Measurements from ENCODE around the gene ARVCF.
A peak's percentile ranks its signal among the peaks of the same experiment; 100 is the strongest.

ARVCF gene

GRCh38 chr22:19984851-19985811 lies 31.5 kb downstream of the ARVCF start:
- DNase-seq: no peak

GRCh38 chr22:19984201-19984753 lies 32.3 kb downstream of the ARVCF start:
- DNase-seq: peak; percentile 55

- no peak for DNase-seq
These were observed 32.9 kb downstream of the ARVCF start for GRCh38 chr22:19983741-19984140.

GRCh38 chr22:19982991-19983578 lies 33.5 kb downstream of the ARVCF start:
- no peak for DNase-seq

- no peak for DNase-seq
These were observed 34.4 kb downstream of the ARVCF start for GRCh38 chr22:19981961-19982920.

GRCh38 chr22:19981171-19981960 lies 35.3 kb downstream of the ARVCF start:
- DNase-seq: no peak

- no peak for DNase-seq
These were observed 35.9 kb downstream of the ARVCF start for GRCh38 chr22:19980766-19981165.

- DNase-seq: no peak
These were observed 36.7 kb downstream of the ARVCF start for GRCh38 chr22:19979712-19980493.

- no peak for DNase-seq
These were observed 37.9 kb downstream of the ARVCF start for GRCh38 chr22:19978748-19979147.

GRCh38 chr22:19977296-19978243 lies 39.1 kb downstream of the ARVCF start:
- DNase-seq: no peak

- no peak for DNase-seq
These were observed 40.0 kb downstream of the ARVCF start for GRCh38 chr22:19976671-19977070.

- DNase-seq: no peak
These were observed 41.0 kb downstream of the ARVCF start for GRCh38 chr22:19975707-19976035.

GRCh38 chr22:19974935-19975706 lies 41.5 kb downstream of the ARVCF start:
- DNase-seq: no peak

- peak; percentile 82 for DNase-seq
These were observed 42.3 kb downstream of the ARVCF start for GRCh38 chr22:19974268-19974861.

GRCh38 chr22:19973551-19974267 lies 42.9 kb downstream of the ARVCF start:
- no peak for DNase-seq

- no peak for DNase-seq
These were observed 43.7 kb downstream of the ARVCF start for GRCh38 chr22:19972652-19973550.

- DNase-seq: no peak
These were observed 44.4 kb downstream of the ARVCF start for GRCh38 chr22:19972251-19972650.
